HEK293 (cell line): ENCODE results near the gene DCLK1.

Source experiments
- CTCF ChIA-PET: fragments of 350-600 bp; formaldehyde crosslinking; extraction: SDS; loops from one replicate; lab custom pipeline; 2021; ENCODE audit warnings: antibody characterized with exemption; lab: Yijun Ruan, JAX
- POLR2A ChIA-PET: fragments of 300-600 bp; formaldehyde crosslinking; extraction: SDS; loops from one replicate; lab custom pipeline; 2020; ENCODE audit warnings: antibody characterized with exemption, inconsistent platforms; lab: Yijun Ruan, JAX
- H3K27ac ChIP-seq: fragments of 200-500 bp; sonication (Bioruptor generic); 2 replicates; pipeline ENCODE4 v1.5.1; 2014; ENCODE audit warnings: low read depth, low read length, control low read depth, inconsistent platforms; ENCODE audit errors: extremely low read depth
- H3K36me3 ChIP-seq, 2 experiments: fragments of 200-500 bp in 1 of 2; sonication (Bioruptor generic) in 1 of 2; 1 replicate in 1 of 2; 2 replicates in 1 of 2; pipeline ENCODE4 v1.5.1; 2014 to 2017; ENCODE audit warnings: inconsistent platforms in 2 of 2, low read length in 2 of 2; ENCODE audit not compliant: control insufficient read depth in 2 of 2, insufficient read depth in 1 of 2
- H3K4me1 ChIP-seq: fragments of 200-500 bp; sonication (Bioruptor generic); 2 replicates; pipeline ENCODE4 v1.5.1; 2014; ENCODE audit warnings: mild to moderate bottlenecking, low read length, inconsistent platforms; ENCODE audit not compliant: control insufficient read depth, insufficient read depth
- H3K4me3 ChIP-seq: 2 replicates; pipeline ENCODE4 v1.5.1; 2011; ENCODE audit warnings: low read depth, mild to moderate bottlenecking, control low read depth, low read length, moderate library complexity
- H3K9me3 ChIP-seq: fragments of 200-500 bp; sonication (Bioruptor generic); 2 replicates; pipeline ENCODE4 v1.5.1; 2014; ENCODE audit warnings: low read depth, low read length, inconsistent platforms; ENCODE audit not compliant: control insufficient read depth, insufficient read depth
- ZBTB48 ChIP-seq: fragments of 450-650 bp; formaldehyde crosslinking; IDR thresholded peaks from 2 replicates; pipeline ENCODE4 v1.5.1; 2016; ENCODE audit warnings: missing biosample characterization, missing genetic modification characterization
- ZBTB8A ChIP-seq: fragments of 450-650 bp; formaldehyde crosslinking; IDR thresholded peaks from 2 replicates; pipeline ENCODE4 v1.5.1; 2016; ENCODE audit warnings: missing biosample characterization, missing genetic modification characterization
- ZFP3 ChIP-seq: fragments of 450-650 bp; formaldehyde crosslinking; IDR thresholded peaks from 2 replicates; pipeline ENCODE4 v1.5.1; 2016; ENCODE audit warnings: low read depth, missing biosample characterization, missing genetic modification characterization
- ZFP41 ChIP-seq: fragments of 450-650 bp; formaldehyde crosslinking; IDR thresholded peaks from 2 replicates; pipeline ENCODE4 v1.5.1; 2016; ENCODE audit warnings: missing biosample characterization, missing genetic modification characterization, borderline replicate concordance
- ZNF132 ChIP-seq: fragments of 450-650 bp; formaldehyde crosslinking; IDR thresholded peaks from 2 replicates; pipeline ENCODE4 v1.5.1; 2017; ENCODE audit warnings: missing biosample characterization, missing genetic modification characterization, borderline replicate concordance
- ZNF155 ChIP-seq: fragments of 450-650 bp; formaldehyde crosslinking; IDR thresholded peaks from 2 replicates; pipeline ENCODE4 v1.5.1; 2016; ENCODE audit warnings: missing biosample characterization, missing genetic modification characterization
- ZNF23 ChIP-seq: fragments of 450-650 bp; formaldehyde crosslinking; IDR thresholded peaks from 2 replicates; pipeline ENCODE4 v1.5.1; 2016; ENCODE audit warnings: missing biosample characterization, missing genetic modification characterization, borderline replicate concordance
- ZNF266 ChIP-seq: fragments of 450-650 bp; formaldehyde crosslinking; IDR thresholded peaks from 2 replicates; pipeline ENCODE4 v1.5.1; 2016; ENCODE audit warnings: missing biosample characterization, missing genetic modification characterization, low read depth
- ZNF530 ChIP-seq: fragments of 450-650 bp; formaldehyde crosslinking; IDR thresholded peaks from 2 replicates; pipeline ENCODE4 v1.5.1; 2016; ENCODE audit warnings: low read depth, missing biosample characterization, missing genetic modification characterization
- ZNF558 ChIP-seq: fragments of 450-650 bp; formaldehyde crosslinking; IDR thresholded peaks from 2 replicates; pipeline ENCODE4 v1.5.1; 2016; ENCODE audit warnings: missing biosample characterization, missing genetic modification characterization
- ZNF837 ChIP-seq: fragments of 450-650 bp; formaldehyde crosslinking; IDR thresholded peaks from 2 replicates; pipeline ENCODE4 v1.5.1; 2016; ENCODE audit warnings: missing biosample characterization, missing genetic modification characterization
- ZSCAN23 ChIP-seq: fragments of 450-650 bp; formaldehyde crosslinking; IDR thresholded peaks from 2 replicates; pipeline ENCODE4 v1.5.1; 2016; ENCODE audit warnings: missing biosample characterization, missing genetic modification characterization
- TF ChIP-seq, protein P1 (sequence below): fragments of 450-650 bp; formaldehyde crosslinking; IDR thresholded peaks from 2 replicates; pipeline ENCODE4 v1.5.1; 2017; ENCODE audit warnings: missing biosample characterization, missing genetic modification characterization
- TF ChIP-seq, protein P2 (sequence below): sonication (generic); formaldehyde crosslinking; IDR thresholded peaks from 2 replicates; pipeline ENCODE4 v1.8.1; 2022; ENCODE audit warnings: mild to moderate bottlenecking, moderate library complexity, missing genetic modification reagents
- TF ChIP-seq, protein P3 (sequence below): fragments of 450-650 bp; formaldehyde crosslinking; IDR thresholded peaks from 2 replicates; pipeline ENCODE4 v1.5.1; 2016; ENCODE audit warnings: missing biosample characterization, missing genetic modification characterization
- TF ChIP-seq, protein P4 (sequence below): fragments of 450-650 bp; formaldehyde crosslinking; IDR thresholded peaks from 2 replicates; pipeline ENCODE4 v1.5.1; 2016; ENCODE audit warnings: missing biosample characterization, missing genetic modification characterization
- TF ChIP-seq, protein P5 (sequence below): fragments of 450-650 bp; formaldehyde crosslinking; IDR thresholded peaks from 2 replicates; pipeline ENCODE4 v1.5.1; 2017; ENCODE audit warnings: missing biosample characterization, missing genetic modification characterization
- TF ChIP-seq, protein P6 (sequence below): fragments of 450-650 bp; IDR thresholded peaks from 2 replicates; pipeline ENCODE4 v1.5.1; 2018; ENCODE audit warnings: missing biosample characterization, mild to moderate bottlenecking, missing genetic modification characterization

Gene DCLK1

DNA sequence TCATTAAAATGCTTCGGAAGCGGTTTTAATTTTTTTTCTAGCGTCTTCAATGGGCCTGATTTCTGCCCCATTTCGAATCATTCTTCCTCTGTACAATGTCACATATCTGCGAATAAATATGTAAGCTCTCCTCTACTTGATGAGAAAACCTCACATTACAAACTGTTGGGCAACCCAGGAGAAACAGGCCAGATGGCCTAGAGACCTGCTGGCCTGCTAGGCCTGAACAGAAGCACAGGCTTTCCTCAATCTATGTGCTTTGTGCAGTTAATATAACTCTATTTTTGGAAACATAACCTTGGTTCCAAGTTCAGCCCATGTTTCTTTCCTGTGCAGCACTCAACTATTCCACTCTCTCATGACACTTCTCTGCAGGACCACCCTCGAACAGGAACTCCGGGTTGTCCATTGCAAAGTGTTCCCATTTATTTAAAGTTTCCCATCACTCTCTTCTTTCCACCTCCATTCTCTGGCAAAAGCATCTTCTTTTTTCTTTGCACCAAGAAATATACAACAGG is 42.0 kb downstream of the DCLK1 start:
- CTCF ChIA-PET, result no interaction called here
- H3K4me1 ChIP-seq, result no peaks in the 10 kb centered on the region
- POLR2A ChIA-PET, result no interaction called here
- H3K36me3 ChIP-seq, result no peaks in the 10 kb centered on the region
- no peak overlapping the region for H3K4me3 ChIP-seq
- no peak overlapping the region for H3K27ac ChIP-seq
- no peak for TF ChIP-seq ZNF23 (tag by site-specific recombination)
- TF ChIP-seq ZNF837, result no peak
- no peak for TF ChIP-seq ZFP41
- TF ChIP-seq ZNF266 (tag by site-specific recombination), result no peak
- no peak for TF ChIP-seq ZBTB8A (tag by site-specific recombination)
- no peak for TF ChIP-seq ZNF530 (tag by site-specific recombination)
- no peak for TF ChIP-seq ZSCAN23
- TF ChIP-seq ZNF155 (tag by site-specific recombination), result no peak
- TF ChIP-seq, protein P1, sequence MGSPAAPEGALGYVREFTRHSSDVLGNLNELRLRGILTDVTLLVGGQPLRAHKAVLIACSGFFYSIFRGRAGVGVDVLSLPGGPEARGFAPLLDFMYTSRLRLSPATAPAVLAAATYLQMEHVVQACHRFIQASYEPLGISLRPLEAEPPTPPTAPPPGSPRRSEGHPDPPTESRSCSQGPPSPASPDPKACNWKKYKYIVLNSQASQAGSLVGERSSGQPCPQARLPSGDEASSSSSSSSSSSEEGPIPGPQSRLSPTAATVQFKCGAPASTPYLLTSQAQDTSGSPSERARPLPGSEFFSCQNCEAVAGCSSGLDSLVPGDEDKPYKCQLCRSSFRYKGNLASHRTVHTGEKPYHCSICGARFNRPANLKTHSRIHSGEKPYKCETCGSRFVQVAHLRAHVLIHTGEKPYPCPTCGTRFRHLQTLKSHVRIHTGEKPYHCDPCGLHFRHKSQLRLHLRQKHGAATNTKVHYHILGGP (tag by site-specific recombination), result no peak
- H3K9me3 ChIP-seq, result no peaks in the 10 kb centered on the region

- Histone ChIP-seq H3K4me3 (no peak overlapping the region), H3K4me1 (no peaks in the 10 kb centered on the region), H3K9me3 (no peaks in the 10 kb centered on the region), H3K36me3 (no peaks in the 10 kb centered on the region), H3K27ac (no peak overlapping the region)
- TF ChIP-seq ZFP3 (no peak), ZBTB48 (tag by site-specific recombination) (no peak), ZSCAN23 (no peak), ZNF132 (no peak), ZNF558 (tag by site-specific recombination) (no peak)
- TF ChIP-seq, protein P2, sequence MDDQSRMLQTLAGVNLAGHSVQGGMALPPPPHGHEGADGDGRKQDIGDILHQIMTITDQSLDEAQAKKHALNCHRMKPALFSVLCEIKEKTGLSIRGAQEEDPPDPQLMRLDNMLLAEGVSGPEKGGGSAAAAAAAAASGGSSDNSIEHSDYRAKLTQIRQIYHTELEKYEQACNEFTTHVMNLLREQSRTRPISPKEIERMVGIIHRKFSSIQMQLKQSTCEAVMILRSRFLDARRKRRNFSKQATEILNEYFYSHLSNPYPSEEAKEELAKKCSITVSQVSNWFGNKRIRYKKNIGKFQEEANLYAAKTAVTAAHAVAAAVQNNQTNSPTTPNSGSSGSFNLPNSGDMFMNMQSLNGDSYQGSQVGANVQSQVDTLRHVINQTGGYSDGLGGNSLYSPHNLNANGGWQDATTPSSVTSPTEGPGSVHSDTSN (CRISPR knock-in tag), result no peak
- TF ChIP-seq, protein P3, sequence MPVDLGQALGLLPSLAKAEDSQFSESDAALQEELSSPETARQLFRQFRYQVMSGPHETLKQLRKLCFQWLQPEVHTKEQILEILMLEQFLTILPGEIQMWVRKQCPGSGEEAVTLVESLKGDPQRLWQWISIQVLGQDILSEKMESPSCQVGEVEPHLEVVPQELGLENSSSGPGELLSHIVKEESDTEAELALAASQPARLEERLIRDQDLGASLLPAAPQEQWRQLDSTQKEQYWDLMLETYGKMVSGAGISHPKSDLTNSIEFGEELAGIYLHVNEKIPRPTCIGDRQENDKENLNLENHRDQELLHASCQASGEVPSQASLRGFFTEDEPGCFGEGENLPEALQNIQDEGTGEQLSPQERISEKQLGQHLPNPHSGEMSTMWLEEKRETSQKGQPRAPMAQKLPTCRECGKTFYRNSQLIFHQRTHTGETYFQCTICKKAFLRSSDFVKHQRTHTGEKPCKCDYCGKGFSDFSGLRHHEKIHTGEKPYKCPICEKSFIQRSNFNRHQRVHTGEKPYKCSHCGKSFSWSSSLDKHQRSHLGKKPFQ (tag by site-specific recombination), result no peak
- TF ChIP-seq, protein P4, sequence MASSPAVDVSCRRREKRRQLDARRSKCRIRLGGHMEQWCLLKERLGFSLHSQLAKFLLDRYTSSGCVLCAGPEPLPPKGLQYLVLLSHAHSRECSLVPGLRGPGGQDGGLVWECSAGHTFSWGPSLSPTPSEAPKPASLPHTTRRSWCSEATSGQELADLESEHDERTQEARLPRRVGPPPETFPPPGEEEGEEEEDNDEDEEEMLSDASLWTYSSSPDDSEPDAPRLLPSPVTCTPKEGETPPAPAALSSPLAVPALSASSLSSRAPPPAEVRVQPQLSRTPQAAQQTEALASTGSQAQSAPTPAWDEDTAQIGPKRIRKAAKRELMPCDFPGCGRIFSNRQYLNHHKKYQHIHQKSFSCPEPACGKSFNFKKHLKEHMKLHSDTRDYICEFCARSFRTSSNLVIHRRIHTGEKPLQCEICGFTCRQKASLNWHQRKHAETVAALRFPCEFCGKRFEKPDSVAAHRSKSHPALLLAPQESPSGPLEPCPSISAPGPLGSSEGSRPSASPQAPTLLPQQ, result no peak
- TF ChIP-seq, protein P5, sequence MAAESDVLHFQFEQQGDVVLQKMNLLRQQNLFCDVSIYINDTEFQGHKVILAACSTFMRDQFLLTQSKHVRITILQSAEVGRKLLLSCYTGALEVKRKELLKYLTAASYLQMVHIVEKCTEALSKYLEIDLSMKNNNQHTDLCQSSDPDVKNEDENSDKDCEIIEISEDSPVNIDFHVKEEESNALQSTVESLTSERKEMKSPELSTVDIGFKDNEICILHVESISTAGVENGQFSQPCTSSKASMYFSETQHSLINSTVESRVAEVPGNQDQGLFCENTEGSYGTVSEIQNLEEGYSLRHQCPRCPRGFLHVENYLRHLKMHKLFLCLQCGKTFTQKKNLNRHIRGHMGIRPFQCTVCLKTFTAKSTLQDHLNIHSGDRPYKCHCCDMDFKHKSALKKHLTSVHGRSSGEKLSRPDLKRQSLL (tag by site-specific recombination), result no peak
- TF ChIP-seq, protein P6, sequence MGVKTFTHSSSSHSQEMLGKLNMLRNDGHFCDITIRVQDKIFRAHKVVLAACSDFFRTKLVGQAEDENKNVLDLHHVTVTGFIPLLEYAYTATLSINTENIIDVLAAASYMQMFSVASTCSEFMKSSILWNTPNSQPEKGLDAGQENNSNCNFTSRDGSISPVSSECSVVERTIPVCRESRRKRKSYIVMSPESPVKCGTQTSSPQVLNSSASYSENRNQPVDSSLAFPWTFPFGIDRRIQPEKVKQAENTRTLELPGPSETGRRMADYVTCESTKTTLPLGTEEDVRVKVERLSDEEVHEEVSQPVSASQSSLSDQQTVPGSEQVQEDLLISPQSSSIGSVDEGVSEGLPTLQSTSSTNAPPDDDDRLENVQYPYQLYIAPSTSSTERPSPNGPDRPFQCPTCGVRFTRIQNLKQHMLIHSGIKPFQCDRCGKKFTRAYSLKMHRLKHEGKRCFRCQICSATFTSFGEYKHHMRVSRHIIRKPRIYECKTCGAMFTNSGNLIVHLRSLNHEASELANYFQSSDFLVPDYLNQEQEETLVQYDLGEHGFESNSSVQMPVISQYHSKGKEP (tag by site-specific recombination), result no peak
- POLR2A ChIA-PET, result interaction anchor here (0.7 kb wide), 1 partner anchor 14 kb away, joined by 3 read pairs; no protein-coding TSS in a partner anchor
- CTCF ChIA-PET, result no interaction called here
Measured at GRCh38 chr13:36088463-36088862, 42.7 kb downstream of the DCLK1 start.
